Measurements from ENCODE around the gene UBASH3B.
A peak's percentile ranks its signal among the peaks of the same experiment; 100 is the strongest.
"Not testable (repeated sequence)": the region's sequence is repeated elsewhere in the genome, so short reads cannot be mapped to it uniquely, and the experiment has no call there.

Gene UBASH3B, protein sequence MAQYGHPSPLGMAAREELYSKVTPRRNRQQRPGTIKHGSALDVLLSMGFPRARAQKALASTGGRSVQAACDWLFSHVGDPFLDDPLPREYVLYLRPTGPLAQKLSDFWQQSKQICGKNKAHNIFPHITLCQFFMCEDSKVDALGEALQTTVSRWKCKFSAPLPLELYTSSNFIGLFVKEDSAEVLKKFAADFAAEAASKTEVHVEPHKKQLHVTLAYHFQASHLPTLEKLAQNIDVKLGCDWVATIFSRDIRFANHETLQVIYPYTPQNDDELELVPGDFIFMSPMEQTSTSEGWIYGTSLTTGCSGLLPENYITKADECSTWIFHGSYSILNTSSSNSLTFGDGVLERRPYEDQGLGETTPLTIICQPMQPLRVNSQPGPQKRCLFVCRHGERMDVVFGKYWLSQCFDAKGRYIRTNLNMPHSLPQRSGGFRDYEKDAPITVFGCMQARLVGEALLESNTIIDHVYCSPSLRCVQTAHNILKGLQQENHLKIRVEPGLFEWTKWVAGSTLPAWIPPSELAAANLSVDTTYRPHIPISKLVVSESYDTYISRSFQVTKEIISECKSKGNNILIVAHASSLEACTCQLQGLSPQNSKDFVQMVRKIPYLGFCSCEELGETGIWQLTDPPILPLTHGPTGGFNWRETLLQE

DNA sequence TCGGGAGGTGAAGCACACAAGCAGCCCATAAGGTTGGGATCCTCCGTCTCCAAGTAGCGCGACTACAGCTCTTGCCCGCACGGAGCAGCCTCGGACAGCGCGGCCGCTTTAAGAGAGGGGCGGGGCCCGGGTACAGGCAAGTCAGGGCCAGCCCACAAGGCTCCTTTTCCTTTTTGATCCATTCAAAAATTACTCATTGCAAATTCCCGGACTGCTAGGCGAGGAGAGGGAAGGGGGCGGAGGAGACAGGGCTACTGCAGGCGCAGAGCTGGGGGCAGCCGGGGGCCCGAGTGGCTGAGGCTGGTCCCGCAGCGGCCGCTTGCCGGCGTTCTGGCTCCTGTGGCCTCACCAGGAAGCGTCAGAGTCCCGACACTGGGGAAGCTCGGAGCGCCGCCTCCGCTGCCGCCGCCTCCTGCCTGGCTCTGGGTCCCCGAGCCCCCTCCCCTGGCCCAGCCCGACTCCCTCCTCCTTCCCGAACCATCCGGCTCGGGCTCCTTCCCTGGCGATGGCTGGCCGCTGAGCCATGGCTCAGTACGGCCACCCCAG lies at the start of gene UBASH3B:
UBASH3B (plus strand) TSS at position 196 of the 546 bp plus-strand sequence; CDS start at position 524, 328 bp downstream.
- peak within 1 kb of the TSS; percentile 76 to 83 for H3K27ac ChIP-seq (ENCODE audit: low read depth in 2 of 2, low read length in 2 of 2)
- peaks cover 4 to 11% of the 10 kb centered on the region in 2 donors for H3K27me3 ChIP-seq (ENCODE audit: control insufficient read depth in 2 of 2, insufficient read depth in 2 of 2, low read length in 2 of 2)
- peaks cover 6 to 9% of the 10 kb centered on the region in 2 donors for H3K4me1 ChIP-seq (ENCODE audit: control insufficient read depth in 2 of 2, insufficient read depth in 2 of 2, low read length in 2 of 2)
- H3K9ac ChIP-seq (ENCODE audit: low read depth in 1 of 2, low read length in 2 of 2), result peak within 1 kb of the TSS; percentile 72 to 75
- H3K36me3 ChIP-seq (ENCODE audit: control insufficient read depth in 2 of 2, insufficient read depth in 2 of 2, low read length in 2 of 2), result no peaks in the 10 kb centered on the region
- H3K4me3 ChIP-seq (ENCODE audit: low read length in 2 of 2), result peak within 1 kb of the TSS; percentile 75 to 79
- no peaks in the 10 kb centered on the region for H3K9me3 ChIP-seq (ENCODE audit: control insufficient read depth in 2 of 2, low read length in 2 of 2)

GRCh38 chr11:122607162-122607561 lies 48.4 kb upstream of the UBASH3B start:
- H3K9me3 ChIP-seq (ENCODE audit: control insufficient read depth in 2 of 2, low read length in 2 of 2); H3K27me3 ChIP-seq (ENCODE audit: control insufficient read depth in 2 of 2, insufficient read depth in 2 of 2, low read length in 2 of 2); H3K36me3 ChIP-seq (ENCODE audit: control insufficient read depth in 2 of 2, insufficient read depth in 2 of 2, low read length in 2 of 2); H3K4me1 ChIP-seq (ENCODE audit: control insufficient read depth in 2 of 2, insufficient read depth in 2 of 2, low read length in 2 of 2); H3K27ac ChIP-seq (ENCODE audit: low read depth in 2 of 2, low read length in 2 of 2); H3K4me3 ChIP-seq (ENCODE audit: low read length in 2 of 2); H3K9ac ChIP-seq (ENCODE audit: low read depth in 1 of 2, low read length in 2 of 2): not testable (repeated sequence)

- Histone ChIP-seq H3K4me3 (ENCODE audit: low read length in 2 of 2) (no peak overlapping the region), H3K9ac (ENCODE audit: low read depth in 1 of 2, low read length in 2 of 2) (no peak overlapping the region), H3K4me1 (ENCODE audit: control insufficient read depth in 2 of 2, insufficient read depth in 2 of 2, low read length in 2 of 2) (no peaks in the 10 kb centered on the region), H3K9me3 (ENCODE audit: control insufficient read depth in 2 of 2, low read length in 2 of 2) (no peaks in the 10 kb centered on the region), H3K27me3 (ENCODE audit: control insufficient read depth in 2 of 2, insufficient read depth in 2 of 2, low read length in 2 of 2) (no peaks in the 10 kb centered on the region), H3K27ac (ENCODE audit: low read depth in 2 of 2, low read length in 2 of 2) (no peak overlapping the region), H3K36me3 (ENCODE audit: control insufficient read depth in 2 of 2, insufficient read depth in 2 of 2, low read length in 2 of 2) (no peaks in the 10 kb centered on the region)
Measured at GRCh38 chr11:122612123-122612824, 43.2 kb upstream of the UBASH3B start.

- Histone ChIP-seq H3K27ac (ENCODE audit: low read depth in 2 of 2, low read length in 2 of 2) (no peak overlapping the region), H3K4me1 (ENCODE audit: control insufficient read depth in 2 of 2, insufficient read depth in 2 of 2, low read length in 2 of 2) (no peaks in the 10 kb centered on the region), H3K27me3 (ENCODE audit: control insufficient read depth in 2 of 2, insufficient read depth in 2 of 2, low read length in 2 of 2) (no peaks in the 10 kb centered on the region), H3K9ac (ENCODE audit: low read depth in 1 of 2, low read length in 2 of 2) (no peak overlapping the region), H3K4me3 (ENCODE audit: low read length in 2 of 2) (no peak overlapping the region), H3K36me3 (ENCODE audit: control insufficient read depth in 2 of 2, insufficient read depth in 2 of 2, low read length in 2 of 2) (no peaks in the 10 kb centered on the region), H3K9me3 (ENCODE audit: control insufficient read depth in 2 of 2, low read length in 2 of 2) (no peaks in the 10 kb centered on the region)
Measured at GRCh38 chr11:122616718-122617117, 38.8 kb upstream of the UBASH3B start.

DNA sequence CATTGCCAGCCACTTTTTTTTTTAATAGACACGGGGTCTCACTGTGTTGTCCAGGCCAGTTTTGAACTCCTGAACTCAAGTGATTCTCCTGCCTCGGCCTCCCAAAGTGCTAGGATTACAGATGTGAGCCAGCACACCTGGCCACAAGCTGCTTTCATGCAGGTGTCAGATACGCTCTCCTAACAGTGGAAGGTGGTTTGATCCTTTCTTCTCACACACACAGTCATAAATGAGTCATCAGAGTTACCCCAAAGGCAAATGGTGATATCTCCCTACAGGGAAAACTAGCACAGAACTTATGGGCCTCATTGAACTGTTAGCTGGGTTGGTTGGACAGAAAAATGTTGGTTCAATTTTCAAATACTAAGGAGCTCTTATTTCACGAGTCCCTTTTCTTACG lies 38.2 kb upstream of the UBASH3B start:
- no peaks in the 10 kb centered on the region for H3K4me1 ChIP-seq (ENCODE audit: control insufficient read depth in 2 of 2, insufficient read depth in 2 of 2, low read length in 2 of 2)
- H3K27me3 ChIP-seq (ENCODE audit: control insufficient read depth in 2 of 2, insufficient read depth in 2 of 2, low read length in 2 of 2), result no peaks in the 10 kb centered on the region
- no peak overlapping the region for H3K9ac ChIP-seq (ENCODE audit: low read depth in 1 of 2, low read length in 2 of 2)
- H3K27ac ChIP-seq (ENCODE audit: low read depth in 2 of 2, low read length in 2 of 2), result no peak overlapping the region
- no peak overlapping the region for H3K4me3 ChIP-seq (ENCODE audit: low read length in 2 of 2)
- H3K36me3 ChIP-seq (ENCODE audit: control insufficient read depth in 2 of 2, insufficient read depth in 2 of 2, low read length in 2 of 2), result no peaks in the 10 kb centered on the region
- no peaks in the 10 kb centered on the region for H3K9me3 ChIP-seq (ENCODE audit: control insufficient read depth in 2 of 2, low read length in 2 of 2)

DNA sequence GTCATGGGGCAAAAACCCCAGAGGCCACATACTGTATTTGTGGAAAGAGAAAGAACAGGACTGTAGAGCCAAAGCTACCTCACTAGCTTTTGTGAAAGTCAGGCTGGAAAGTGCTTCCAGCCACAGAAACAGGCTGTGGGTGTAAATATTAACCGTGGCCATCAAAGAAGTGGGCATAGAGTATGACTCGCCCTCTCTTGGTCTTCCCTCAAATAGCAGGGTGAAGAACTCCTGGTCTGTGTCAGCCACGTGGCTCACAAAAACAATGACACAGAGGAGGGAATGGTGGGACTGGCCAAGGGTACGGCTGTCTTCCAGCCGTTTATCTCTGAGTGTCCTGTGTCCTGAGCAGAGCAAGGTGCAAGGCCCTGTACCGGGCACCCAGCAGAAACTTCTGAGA lies 37.6 kb upstream of the UBASH3B start:
- Histone ChIP-seq H3K4me1 (ENCODE audit: control insufficient read depth in 2 of 2, insufficient read depth in 2 of 2, low read length in 2 of 2) (no peaks in the 10 kb centered on the region), H3K27me3 (ENCODE audit: control insufficient read depth in 2 of 2, insufficient read depth in 2 of 2, low read length in 2 of 2) (no peaks in the 10 kb centered on the region), H3K9ac (ENCODE audit: low read depth in 1 of 2, low read length in 2 of 2) (no peak overlapping the region), H3K4me3 (ENCODE audit: low read length in 2 of 2) (no peak overlapping the region), H3K9me3 (ENCODE audit: control insufficient read depth in 2 of 2, low read length in 2 of 2) (no peaks in the 10 kb centered on the region), H3K27ac (ENCODE audit: low read depth in 2 of 2, low read length in 2 of 2) (no peak overlapping the region), H3K36me3 (ENCODE audit: control insufficient read depth in 2 of 2, insufficient read depth in 2 of 2, low read length in 2 of 2) (no peaks in the 10 kb centered on the region)

- Histone ChIP-seq H3K36me3 (ENCODE audit: control insufficient read depth in 2 of 2, insufficient read depth in 2 of 2, low read length in 2 of 2) (no peaks in the 10 kb centered on the region), H3K9me3 (ENCODE audit: control insufficient read depth in 2 of 2, low read length in 2 of 2) (no peaks in the 10 kb centered on the region), H3K4me1 (ENCODE audit: control insufficient read depth in 2 of 2, insufficient read depth in 2 of 2, low read length in 2 of 2) (no peaks in the 10 kb centered on the region), H3K4me3 (ENCODE audit: low read length in 2 of 2) (no peak overlapping the region), H3K27me3 (ENCODE audit: control insufficient read depth in 2 of 2, insufficient read depth in 2 of 2, low read length in 2 of 2) (no peaks in the 10 kb centered on the region), H3K9ac (ENCODE audit: low read depth in 1 of 2, low read length in 2 of 2) (no peak overlapping the region), H3K27ac (ENCODE audit: low read depth in 2 of 2, low read length in 2 of 2) (no peak overlapping the region)
Measured at GRCh38 chr11:122618927-122619326, 36.6 kb upstream of the UBASH3B start.

DNA sequence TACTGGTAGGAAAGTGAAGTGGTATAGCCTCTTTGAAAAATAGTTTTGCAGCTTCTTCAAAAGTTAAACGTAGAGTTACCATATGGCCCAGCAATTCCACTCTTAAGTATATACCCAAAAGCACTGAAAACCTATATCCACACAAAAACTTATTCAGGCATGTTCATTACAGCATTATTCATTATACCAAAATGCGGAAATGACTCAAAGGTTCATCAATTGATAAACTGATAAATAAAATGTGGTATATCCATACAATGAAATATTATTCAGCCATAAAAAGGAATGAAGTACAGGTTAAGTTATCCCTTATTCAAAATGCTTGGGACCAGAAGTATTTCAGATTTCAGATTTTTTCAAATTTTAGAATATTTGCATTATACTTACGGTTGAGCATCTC lies 35.8 kb upstream of the UBASH3B start:
- no peak overlapping the region for H3K9ac ChIP-seq (ENCODE audit: low read depth in 1 of 2, low read length in 2 of 2)
- H3K9me3 ChIP-seq (ENCODE audit: control insufficient read depth in 2 of 2, low read length in 2 of 2), result no peaks in the 10 kb centered on the region
- no peak overlapping the region for H3K27ac ChIP-seq (ENCODE audit: low read depth in 2 of 2, low read length in 2 of 2)
- H3K4me1 ChIP-seq (ENCODE audit: control insufficient read depth in 2 of 2, insufficient read depth in 2 of 2, low read length in 2 of 2), result no peaks in the 10 kb centered on the region
- no peak overlapping the region for H3K4me3 ChIP-seq (ENCODE audit: low read length in 2 of 2)
- H3K27me3 ChIP-seq (ENCODE audit: control insufficient read depth in 2 of 2, insufficient read depth in 2 of 2, low read length in 2 of 2), result no peaks in the 10 kb centered on the region
- H3K36me3 ChIP-seq (ENCODE audit: control insufficient read depth in 2 of 2, insufficient read depth in 2 of 2, low read length in 2 of 2), result no peaks in the 10 kb centered on the region

GRCh38 chr11:122625501-122625900 lies 30.0 kb upstream of the UBASH3B start:
- H3K4me1 ChIP-seq (ENCODE audit: control insufficient read depth in 2 of 2, insufficient read depth in 2 of 2, low read length in 2 of 2); H3K36me3 ChIP-seq (ENCODE audit: control insufficient read depth in 2 of 2, insufficient read depth in 2 of 2, low read length in 2 of 2); H3K4me3 ChIP-seq (ENCODE audit: low read length in 2 of 2); H3K9me3 ChIP-seq (ENCODE audit: control insufficient read depth in 2 of 2, low read length in 2 of 2); H3K27ac ChIP-seq (ENCODE audit: low read depth in 2 of 2, low read length in 2 of 2); H3K9ac ChIP-seq (ENCODE audit: low read depth in 1 of 2, low read length in 2 of 2); H3K27me3 ChIP-seq (ENCODE audit: control insufficient read depth in 2 of 2, insufficient read depth in 2 of 2, low read length in 2 of 2): not testable (repeated sequence)

Data from mucosa of rectum (tissue), 2 donors.